IMR-90 (cell line): Measurements from ENCODE around the gene ASB7.

Experiments used
- CEBPB ChIP-seq: IDR thresholded peaks from 2 replicates; pipeline ENCODE4 v1.6.1; 2012; ENCODE audit warnings: low read depth, low read length, improper control_type of control experiment
- CTCF ChIP-seq: conservative IDR thresholded peaks from 2 replicates; pipeline ENCODE4 v1.5.1; 2012; ENCODE audit warnings: mild to moderate bottlenecking, low read depth, low read length, improper control_type of control experiment
- POLR2A ChIP-seq: IDR thresholded peaks from 2 replicates; pipeline ENCODE4 v1.6.1; 2012; ENCODE audit warnings: mild to moderate bottlenecking, low read depth, low read length
- RAD21 ChIP-seq: IDR thresholded peaks from 2 replicates; pipeline ENCODE4 v1.6.1; 2012; ENCODE audit warnings: low read length, improper control_type of control experiment

- TF ChIP-seq POLR2A = no peak
- TF ChIP-seq CTCF = no peak
- no peak for TF ChIP-seq CEBPB
- TF ChIP-seq RAD21 = no peak
Measured at GRCh38 chr15:100565591-100565990, 36.8 kb upstream of the ASB7 start.
